ENCODE data around the gene TOMM20. TPM values are rescaled to one million over a fixed set of nuclear protein-coding genes. Genes with fewer than 3 reads are reported as not detected.

Gene TOMM20
- total RNA-seq, 4 donors from 2014 or later = 86.0 to 99.0 (median 95.4) TPM

DNA sequence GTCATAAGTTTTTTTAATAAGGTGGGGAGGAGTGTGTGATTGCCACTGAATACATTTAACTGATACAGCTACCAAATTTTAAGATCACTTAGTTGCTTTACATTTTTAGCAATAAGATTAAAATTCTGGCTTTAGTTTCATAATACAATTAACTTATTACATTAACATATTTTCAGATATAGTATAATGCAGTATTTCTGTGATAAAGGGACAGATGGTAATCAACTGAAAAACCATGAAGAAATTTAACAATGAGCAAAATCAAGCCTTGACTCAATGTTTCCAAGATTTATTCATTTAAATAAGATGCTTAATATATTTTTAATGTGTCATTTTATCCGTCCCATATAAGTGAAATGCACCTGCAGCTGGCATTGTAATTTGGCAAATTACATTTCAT, 4.0 kb downstream of the TOMM20 start:
- TF ChIP-seq, protein P1, sequence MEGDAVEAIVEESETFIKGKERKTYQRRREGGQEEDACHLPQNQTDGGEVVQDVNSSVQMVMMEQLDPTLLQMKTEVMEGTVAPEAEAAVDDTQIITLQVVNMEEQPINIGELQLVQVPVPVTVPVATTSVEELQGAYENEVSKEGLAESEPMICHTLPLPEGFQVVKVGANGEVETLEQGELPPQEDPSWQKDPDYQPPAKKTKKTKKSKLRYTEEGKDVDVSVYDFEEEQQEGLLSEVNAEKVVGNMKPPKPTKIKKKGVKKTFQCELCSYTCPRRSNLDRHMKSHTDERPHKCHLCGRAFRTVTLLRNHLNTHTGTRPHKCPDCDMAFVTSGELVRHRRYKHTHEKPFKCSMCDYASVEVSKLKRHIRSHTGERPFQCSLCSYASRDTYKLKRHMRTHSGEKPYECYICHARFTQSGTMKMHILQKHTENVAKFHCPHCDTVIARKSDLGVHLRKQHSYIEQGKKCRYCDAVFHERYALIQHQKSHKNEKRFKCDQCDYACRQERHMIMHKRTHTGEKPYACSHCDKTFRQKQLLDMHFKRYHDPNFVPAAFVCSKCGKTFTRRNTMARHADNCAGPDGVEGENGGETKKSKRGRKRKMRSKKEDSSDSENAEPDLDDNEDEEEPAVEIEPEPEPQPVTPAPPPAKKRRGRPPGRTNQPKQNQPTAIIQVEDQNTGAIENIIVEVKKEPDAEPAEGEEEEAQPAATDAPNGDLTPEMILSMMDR (IDR thresholded peaks at IDR 0.05; ENCODE audit: low read depth) = no peak

DNA sequence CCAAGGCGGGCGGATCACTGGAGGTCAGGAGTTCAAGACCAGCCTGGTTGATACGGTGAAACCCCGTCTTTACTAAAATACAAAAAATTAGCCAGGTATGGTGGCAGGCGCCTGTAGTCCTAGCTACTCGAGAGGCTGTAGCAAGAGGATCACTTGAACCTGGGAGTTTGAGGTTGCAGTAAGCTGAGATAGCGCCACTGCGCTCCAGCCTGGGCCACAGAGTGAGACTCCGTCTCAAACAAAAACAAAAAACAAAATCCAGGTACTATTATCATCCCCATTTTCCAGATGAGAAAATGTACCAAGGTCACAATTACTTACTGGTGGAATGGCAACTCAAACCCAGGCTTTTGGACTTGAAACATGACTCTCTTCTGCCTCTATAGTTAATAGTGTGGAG, 4.5 kb downstream of the TOMM20 start:
- TF ChIP-seq, protein P1 (IDR thresholded peaks at IDR 0.05; ENCODE audit: low read depth) = no peak

DNA sequence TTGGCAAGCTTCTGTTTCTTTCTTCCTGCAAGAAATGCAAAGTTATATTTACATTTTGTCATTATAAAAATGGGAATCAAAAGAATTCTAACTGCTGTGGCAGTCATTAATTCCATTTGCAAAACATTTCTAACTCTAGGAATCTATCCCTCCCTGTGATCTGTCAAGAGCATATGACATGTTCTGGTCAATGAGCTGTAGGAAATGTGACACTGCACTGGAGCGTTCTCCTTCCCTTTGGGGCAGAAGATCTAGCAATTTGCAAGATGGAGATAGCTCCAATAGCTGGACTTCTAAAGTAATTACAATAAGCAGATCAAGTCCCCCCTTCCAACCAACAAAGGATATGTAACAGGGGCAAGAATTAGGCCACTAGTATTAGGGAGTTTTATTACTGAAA, 6.3 kb downstream of the TOMM20 start:
- TF ChIP-seq, protein P1 (IDR thresholded peaks at IDR 0.05; ENCODE audit: low read depth) = no peak

DNA sequence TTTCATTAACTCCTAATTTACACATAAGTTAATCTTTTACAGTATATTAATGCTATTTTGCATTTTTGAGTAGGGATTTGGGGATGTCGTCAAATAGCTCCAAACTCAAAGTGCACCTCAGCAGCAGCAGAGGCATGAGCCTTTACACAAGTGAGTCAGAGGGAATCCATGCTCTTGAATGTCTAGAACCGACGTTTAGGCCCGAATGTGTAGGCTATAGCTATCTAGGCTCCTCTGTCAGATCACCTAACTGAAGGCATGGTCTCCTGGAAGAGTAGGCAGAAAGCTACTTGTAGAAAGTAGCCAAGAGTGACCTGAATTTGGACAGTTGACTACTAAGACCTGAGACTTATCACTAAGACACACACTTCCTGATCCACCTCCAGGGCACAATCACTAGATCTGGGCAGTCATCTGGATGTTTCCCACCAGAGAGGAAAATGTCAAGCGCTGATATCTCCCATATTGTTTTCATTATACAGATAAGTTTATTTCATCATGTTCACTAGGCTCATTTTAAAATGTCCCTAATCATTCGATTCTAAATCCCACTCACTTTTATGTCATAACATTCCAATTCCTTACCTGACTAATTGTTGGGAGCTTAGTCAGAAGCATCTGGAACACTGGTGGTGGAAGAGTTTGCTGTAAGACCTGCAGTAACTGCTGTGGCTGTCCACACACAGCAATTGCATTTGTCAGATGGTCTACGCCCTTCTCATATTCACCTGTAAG, 15.3 kb downstream of the TOMM20 start:
- TF ChIP-seq, protein P1 (IDR thresholded peaks at IDR 0.05; ENCODE audit: low read depth) = no peak

DNA sequence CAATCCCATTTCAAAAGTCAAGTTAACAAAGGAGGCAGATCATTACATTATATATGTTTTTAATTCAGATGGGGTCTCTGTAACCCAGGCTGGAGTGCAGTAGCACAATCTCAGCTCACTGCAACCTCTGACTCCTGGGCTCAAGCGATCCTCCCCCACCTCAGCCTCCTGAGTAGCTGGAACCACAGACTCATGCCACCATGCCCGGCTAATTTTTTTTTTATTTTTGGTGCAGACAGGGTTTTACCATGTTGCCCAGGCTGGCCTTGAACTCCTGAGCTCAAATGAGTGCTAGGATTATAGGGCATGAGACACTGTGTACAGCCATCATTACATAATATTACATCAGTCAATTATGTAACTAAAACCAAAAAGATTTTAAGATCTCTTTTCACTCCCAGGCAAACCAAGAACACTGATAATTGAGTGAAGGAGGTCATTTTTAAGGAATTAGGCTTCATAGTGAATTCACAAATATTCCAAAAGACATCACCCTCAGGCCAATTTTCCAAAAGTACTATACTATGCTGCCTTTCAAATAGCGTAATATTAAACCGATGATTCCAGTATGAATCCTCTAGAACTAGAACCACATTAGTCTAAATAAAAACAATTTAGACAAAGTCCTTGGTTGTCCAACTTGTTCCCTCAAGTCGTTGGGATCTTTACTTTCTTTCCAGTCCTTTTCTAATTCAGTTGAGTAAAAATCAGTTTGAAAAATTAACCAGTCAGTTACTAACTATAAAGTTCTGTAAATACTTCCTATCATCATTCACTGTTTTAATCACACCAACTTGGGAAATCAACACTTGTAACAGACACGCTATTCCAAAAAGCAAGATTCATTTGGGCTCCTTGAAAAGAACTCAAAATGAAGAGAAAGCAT, 16.1 kb downstream of the TOMM20 start:
- TF ChIP-seq, protein P1 (IDR thresholded peaks at IDR 0.05; ENCODE audit: low read depth) = no peak

DNA sequence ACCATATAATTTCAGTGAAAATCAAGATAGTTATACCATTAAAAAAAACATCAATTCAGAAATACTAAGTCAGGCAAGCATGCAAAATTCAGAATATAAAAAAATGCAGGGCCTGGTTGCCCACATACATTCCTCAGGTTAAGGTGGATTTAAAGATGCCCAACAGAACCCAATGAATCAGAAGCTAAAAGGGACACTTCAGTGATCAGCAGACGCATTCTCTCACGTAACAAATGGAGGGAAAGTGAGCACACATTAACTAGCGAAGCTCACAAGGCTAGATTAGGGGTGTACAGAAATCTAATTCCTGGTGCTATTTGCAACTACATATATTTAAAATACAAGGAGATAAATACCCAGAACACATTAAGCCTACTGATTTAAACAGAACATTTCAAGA, 17.5 kb downstream of the TOMM20 start:
- TF ChIP-seq, protein P1 (IDR thresholded peaks at IDR 0.05; ENCODE audit: low read depth) = no peak

DNA sequence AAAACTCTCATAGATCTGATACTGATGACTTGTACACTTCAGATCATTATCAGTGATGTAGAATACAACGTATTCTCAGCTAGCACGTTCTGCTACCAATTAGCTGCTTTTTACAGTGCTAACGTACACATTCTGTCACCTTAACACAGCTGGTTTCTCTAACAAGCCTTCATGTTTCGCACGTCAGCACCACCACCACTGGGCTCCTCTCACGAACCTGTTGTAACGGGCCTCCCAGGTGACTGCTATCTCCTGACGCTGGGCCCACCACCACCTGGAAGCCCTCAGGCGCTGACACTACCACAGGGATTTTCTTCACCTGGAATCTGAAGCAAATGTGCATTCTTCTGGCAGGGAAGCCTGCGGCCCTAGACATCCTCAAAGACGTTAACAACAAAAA, 19.8 kb downstream of the TOMM20 start:
- TF ChIP-seq, protein P1 (IDR thresholded peaks at IDR 0.05; ENCODE audit: low read depth) = no peak
